Activated CD8-positive, alpha-beta memory T cell treated with anti-CD3 and anti-CD28 coated beads for 4 hours (primary cell): Measurements from ENCODE around the gene SAAL1.
"Not testable (repeated sequence)": the region's sequence is repeated elsewhere in the genome, so short reads cannot be mapped to it uniquely, and the experiment has no call there.

ENCODE experiments used
- DNase-seq, 2 donors: peaks; one replicate each; pipeline ENCODE4 v3.0.0-alpha.2; 2020; ENCODE audit warnings: low read depth in 2 of 2

Gene SAAL1, protein sequence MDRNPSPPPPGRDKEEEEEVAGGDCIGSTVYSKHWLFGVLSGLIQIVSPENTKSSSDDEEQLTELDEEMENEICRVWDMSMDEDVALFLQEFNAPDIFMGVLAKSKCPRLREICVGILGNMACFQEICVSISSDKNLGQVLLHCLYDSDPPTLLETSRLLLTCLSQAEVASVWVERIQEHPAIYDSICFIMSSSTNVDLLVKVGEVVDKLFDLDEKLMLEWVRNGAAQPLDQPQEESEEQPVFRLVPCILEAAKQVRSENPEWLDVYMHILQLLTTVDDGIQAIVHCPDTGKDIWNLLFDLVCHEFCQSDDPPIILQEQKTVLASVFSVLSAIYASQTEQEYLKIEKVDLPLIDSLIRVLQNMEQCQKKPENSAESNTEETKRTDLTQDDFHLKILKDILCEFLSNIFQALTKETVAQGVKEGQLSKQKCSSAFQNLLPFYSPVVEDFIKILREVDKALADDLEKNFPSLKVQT

DNA sequence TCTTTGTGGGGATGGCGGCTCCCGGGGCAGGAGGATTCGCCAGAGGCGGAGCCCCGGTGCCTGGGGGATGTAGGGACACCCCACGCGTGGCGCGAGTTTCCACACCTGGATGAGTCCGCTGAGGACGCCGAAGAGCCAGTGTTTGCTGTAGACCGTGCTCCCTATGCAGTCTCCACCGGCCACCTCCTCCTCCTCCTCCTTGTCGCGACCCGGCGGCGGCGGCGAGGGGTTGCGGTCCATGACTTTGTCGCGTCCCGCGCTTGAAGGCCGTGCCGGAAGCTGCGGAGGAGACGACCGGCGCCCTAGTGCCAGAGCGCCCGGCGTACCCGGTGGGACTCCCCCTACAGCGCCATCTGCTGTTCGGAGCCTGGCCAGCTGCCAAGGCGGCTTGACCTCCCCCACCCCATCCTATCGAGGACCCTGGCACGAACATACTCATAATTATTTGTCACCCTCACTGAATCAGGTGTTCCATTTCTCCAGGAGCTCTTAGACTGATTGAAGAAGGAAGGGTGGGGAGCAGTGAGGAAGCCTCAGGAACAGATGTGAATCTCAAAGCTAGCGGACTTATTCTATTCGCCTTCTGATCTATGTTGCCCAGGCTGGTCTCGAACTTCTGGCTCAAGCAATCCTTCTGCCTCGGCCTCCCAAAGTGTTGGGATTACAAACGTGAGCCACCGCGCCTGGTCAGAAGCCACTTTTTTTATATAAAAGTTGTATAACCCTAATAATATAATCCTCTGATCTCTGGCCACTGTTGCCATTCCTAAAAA lies at the start of gene SAAL1:
TSS of gene SAAL1 (minus strand) at position 281 of the 773 bp plus-strand sequence. CDS start at position 240, 41 bp downstream.
- peak; percentile 78 to 81 for DNase-seq

DNA sequence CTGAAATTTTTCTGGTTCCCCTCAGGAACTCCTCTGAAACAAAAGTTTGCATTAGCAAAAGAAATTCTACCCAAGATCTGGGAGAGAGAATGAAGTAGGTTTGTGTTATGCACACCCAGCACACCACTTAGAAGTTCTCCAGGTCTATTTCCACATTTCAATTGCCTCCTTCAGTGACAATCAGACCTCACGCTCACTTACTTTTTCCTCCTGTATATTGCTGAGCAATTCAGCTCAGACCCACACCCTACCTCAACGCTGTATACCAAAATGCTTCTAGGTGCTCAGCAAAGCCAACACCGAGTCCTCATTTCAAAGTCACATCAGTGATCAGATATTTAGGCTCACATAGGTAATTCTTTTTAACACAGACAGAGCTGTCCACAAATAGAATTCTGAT lies 45.7 kb upstream of the SAAL1 start:
- DNase-seq: no peak

- no peak for DNase-seq
Measured at GRCh38 chr11:18145837-18146236, 40.0 kb upstream of the SAAL1 start.

DNA sequence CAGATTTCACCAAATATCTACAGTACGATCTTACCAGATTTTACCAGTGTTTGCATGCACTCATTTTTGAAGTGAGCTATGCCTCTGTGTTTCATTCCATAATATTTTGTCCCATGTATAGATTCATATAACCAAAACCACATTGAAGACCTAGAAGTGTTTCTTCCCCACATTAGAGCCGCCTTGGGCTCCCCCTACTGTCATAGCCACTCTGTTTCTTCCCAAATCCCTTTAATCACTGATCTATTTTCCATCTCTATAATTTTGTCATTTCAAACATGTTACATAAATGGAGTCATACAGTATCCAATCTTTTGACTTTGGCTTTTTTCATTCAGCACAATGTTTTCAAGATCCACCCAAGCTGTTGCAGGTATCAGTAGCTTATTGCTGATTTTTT lies 39.1 kb upstream of the SAAL1 start:
- DNase-seq: no peak

GRCh38 chr11:18144243-18144642 lies 38.4 kb upstream of the SAAL1 start:
- DNase-seq: no peak

DNA sequence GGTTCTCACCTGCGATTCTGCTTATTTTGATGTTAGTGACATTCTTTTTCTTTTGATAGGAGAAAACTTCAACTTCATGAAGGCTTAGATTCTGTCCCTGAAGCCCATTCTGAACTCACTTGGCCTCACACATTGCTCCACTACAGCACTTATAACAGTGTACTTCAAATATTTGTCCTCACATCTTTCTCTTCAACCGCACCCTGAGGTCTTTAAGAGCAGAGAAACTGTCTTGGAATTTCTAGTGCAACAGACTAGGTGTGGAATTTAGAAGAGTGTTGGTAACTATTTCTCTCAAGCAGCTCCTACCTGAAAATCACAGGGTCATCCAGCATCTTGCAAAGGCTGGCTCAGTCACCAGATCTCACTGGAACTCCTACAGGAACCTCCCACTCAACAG lies 34.3 kb upstream of the SAAL1 start:
- DNase-seq: no peak

DNA sequence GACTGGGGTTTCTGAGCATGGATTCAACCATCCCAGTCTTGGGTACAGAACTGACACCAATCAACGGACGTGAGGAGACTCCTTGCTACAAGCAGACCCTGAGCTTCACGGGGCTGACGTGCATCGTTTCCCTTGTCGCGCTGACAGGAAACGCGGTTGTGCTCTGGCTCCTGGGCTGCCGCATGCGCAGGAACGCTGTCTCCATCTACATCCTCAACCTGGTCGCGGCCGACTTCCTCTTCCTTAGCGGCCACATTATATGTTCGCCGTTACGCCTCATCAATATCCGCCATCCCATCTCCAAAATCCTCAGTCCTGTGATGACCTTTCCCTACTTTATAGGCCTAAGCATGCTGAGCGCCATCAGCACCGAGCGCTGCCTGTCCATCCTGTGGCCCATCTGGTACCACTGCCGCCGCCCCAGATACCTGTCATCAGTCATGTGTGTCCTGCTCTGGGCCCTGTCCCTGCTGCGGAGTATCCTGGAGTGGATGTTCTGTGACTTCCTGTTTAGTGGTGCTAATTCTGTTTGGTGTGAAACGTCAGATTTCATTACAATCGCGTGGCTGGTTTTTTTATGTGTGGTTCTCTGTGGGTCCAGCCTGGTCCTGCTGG lies 31.4 kb upstream of the SAAL1 start:
- no peak for DNase-seq

DNA sequence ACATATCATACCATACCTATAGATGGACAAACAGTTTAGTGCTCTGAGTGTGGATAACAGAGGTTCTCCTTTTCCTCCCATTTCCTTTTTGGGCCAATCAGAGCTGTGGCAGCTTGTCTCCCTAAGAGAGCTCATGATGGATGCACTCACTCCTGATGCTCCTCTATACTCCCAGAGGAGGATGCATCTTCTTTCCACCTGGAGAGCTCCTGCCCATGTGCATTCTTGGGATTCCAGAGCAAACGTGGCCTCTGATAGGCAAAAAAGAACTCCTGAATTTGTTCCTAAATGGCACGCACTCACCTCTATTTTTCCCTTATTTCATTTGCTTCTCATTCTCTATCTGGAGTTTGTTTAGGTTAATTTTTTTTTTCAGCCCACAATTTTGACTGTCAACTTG lies 29.4 kb upstream of the SAAL1 start:
- DNase-seq: no peak

GRCh38 chr11:18132341-18132740 lies 26.5 kb upstream of the SAAL1 start, which contains the start of gene MRGPRX3:
MRGPRX3 (plus strand) TSS chr11:18132571; CDS start chr11:18137203, 4,632 bp downstream.
- no peak for DNase-seq

DNA sequence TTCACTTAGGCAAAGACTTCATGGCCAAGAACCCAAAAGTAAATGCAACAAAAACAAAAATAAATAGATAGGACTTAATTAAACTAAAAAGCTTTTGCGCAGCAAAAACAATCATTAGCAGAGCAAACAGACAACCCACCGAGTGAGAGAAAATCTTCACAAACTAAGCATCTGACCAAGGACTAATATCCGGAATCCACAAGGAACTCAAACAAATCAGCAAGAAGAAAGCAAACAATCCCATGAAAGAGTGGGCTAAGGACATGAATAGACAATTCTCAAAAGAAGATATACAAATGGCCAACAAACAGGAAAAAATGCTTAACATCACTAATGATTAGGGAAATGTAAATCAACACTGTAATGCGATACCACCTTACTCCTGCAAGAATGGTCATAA lies 25.2 kb upstream of the SAAL1 start:
- not testable (repeated sequence) for DNase-seq

- DNase-seq: not testable (repeated sequence)
Measured at GRCh38 chr11:18121331-18121828, 15.5 kb upstream of the SAAL1 start.

GRCh38 chr11:18115360-18116127 lies 9.7 kb upstream of the SAAL1 start:
- peak; percentile 18 to 22 for DNase-seq

GRCh38 chr11:18111005-18111404 lies 5.1 kb upstream of the SAAL1 start:
- DNase-seq: no peak

GRCh38 chr11:18108254-18108653 lies 2.4 kb upstream of the SAAL1 start:
- DNase-seq: no peak

GRCh38 chr11:18106688-18107087 lies 806 bp upstream of the SAAL1 start:
- no peak for DNase-seq

- DNase-seq: no peak
Measured at GRCh38 chr11:18105086-18105801, 638 bp downstream of the SAAL1 start.

- no peak for DNase-seq
Measured at GRCh38 chr11:18100926-18101656, 4.8 kb downstream of the SAAL1 start.

DNA sequence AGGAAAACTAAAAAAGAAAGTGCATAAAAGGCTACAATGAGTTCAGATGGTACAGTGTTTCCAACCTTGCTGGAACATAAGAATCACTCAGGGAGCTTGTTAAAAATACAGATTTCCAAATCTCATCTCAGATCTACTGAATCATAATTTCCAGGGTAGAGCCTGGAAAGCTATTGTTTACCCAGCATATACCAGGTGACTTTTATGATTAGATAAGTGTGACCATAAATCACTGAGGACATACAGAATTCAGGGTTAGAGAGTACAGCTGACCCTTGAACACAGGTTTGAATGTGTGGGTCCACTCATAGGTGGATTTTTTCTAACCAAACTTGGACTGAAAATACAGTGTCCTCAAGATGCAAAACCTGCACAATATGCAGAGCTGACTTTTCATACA lies 11.9 kb downstream of the SAAL1 start:
- no peak for DNase-seq

DNA sequence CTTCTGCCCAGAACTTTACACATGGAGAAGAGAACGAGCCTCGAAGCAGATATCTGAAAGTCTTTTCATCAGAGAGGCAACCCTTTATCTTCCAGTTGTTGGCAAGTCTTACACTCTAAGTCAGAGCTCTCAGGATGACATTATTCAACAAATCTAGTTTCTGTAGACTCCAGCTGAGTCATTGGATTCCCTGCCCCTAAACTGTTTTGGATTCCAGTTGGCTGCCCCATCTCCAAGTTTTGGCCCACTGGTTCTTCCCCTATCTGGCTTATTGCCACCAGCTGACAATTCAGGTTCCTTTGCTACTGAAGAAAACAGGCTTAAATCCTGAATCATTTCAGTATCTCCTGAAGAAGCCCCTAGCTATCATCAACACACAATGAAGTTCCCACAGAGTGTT lies 14.2 kb downstream of the SAAL1 start:
- no peak for DNase-seq

DNA sequence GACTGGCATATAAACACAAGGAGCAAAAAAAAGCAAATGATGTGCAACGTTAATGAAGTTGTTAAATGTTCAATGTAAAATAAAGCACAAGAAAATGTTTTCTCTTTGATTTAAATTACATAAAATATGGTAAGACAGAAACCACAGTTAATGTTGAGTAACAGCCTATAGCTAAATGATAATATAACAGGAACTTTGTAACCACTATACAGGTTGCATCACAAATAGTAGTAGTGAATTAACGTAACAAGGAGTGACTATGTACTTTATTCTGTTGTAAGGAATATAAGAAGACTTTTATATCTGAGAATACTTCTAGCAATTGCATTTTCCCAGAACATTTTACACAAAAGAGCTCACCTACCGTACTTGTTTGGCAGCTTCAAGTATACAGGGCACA lies 16.9 kb downstream of the SAAL1 start:
- DNase-seq: no peak
